HCT116 (cell line): Measurements from ENCODE around the gene SH3BP4. TPM values are rescaled to one million over a fixed set of nuclear protein-coding genes. Genes with fewer than 3 reads are reported as not detected.

Source experiments
- ATAC-seq: fragments of 200-7000 bp; cut with Tn5 transposase; 2 replicates; pipeline ENCODE4 v1.9.1; 2020; ENCODE audit warnings: mild to moderate bottlenecking, moderate library complexity
- BruUV-seq: library from RNA; stranded (reverse); fragments of 400-500 nt; replicated peaks from 2 replicates; lab custom pipeline; 2021; lab: Mats Ljungman, UMichigan
- CTCF ChIA-PET: fragments of 300-600 bp; sonication (Branson Sonifier 250); formaldehyde crosslinking; loops from one replicate; lab custom pipeline; 2021; ENCODE audit warnings: antibody characterized with exemption; lab: Charles Lee
- POLR2A ChIA-PET: fragments of 300-600, 350-600 bp; sonication (Branson Sonifier 250); formaldehyde crosslinking; loops from one replicate; lab custom pipeline; 2021; ENCODE audit warnings: antibody characterized with exemption; lab: Charles Lee
- RAD21 ChIA-PET, 2 experiments: fragments of 300-600 bp; sonication (Branson Sonifier 250); formaldehyde crosslinking; loops; one replicate each; lab custom pipeline; 2023; ENCODE audit warnings: low total read pairs in 2 of 2; ENCODE audit not compliant: uncharacterized antibody in 2 of 2, unreplicated experiment in 2 of 2, low non-redundant PET in 1 of 2; lab: Charles Lee
- DNase-seq: peaks from one replicate; pipeline ENCODE4 v3.0.0-alpha.2; 2010; ENCODE audit warnings: low read depth, low spot score
- H2AFZ ChIP-seq: fragments of 200-600 bp; shearing (Covaris generic), sonication (generic); 2 replicates; pipeline ENCODE4 v1.6.1; 2017; ENCODE audit warnings: low read depth, mixed run types, mixed read lengths, antibody characterized with exemption, low read length; ENCODE audit not compliant: poor library complexity, severe bottlenecking
- H3K27ac ChIP-seq: 2 replicates; pipeline ENCODE4 v1.5.1; 2012; ENCODE audit warnings: low read depth, low read length
- H3K27me3 ChIP-seq: fragments of 200-600 bp; sonication (generic); 2 replicates; pipeline ENCODE4 v1.6.1; 2016; ENCODE audit warnings: mixed run types, low read length, mixed read lengths; ENCODE audit not compliant: insufficient read depth
- H3K36me3 ChIP-seq, 2 experiments: fragments of 200-500 bp in 1 of 2; fragments of 200-600 bp in 1 of 2; sonication (Bioruptor generic) in 1 of 2; sonication (generic) in 1 of 2; 2 replicates each; pipeline versions ENCODE4 v1.5.1 to v1.6.1; 2014 to 2016; ENCODE audit warnings: low read length in 2 of 2, inconsistent platforms in 1 of 2, mixed read lengths in 1 of 2, mixed run types in 1 of 2; ENCODE audit not compliant: insufficient read depth in 2 of 2, control insufficient read depth in 1 of 2
- H3K4me1 ChIP-seq, 2 experiments: fragments of 200-600 bp in 1 of 2; sonication (generic) in 1 of 2; 2 replicates each; pipeline versions ENCODE4 v1.5.1 to v1.6.1; 2012 to 2017; ENCODE audit warnings: low read length in 2 of 2, inconsistent platforms in 1 of 2, mild to moderate bottlenecking in 1 of 2, mixed read lengths in 1 of 2, mixed run types in 1 of 2, moderate library complexity in 1 of 2; ENCODE audit not compliant: insufficient read depth in 2 of 2, control insufficient read depth in 1 of 2
- H3K4me2 ChIP-seq: fragments of 200-600 bp; sonication (generic); 2 replicates; pipeline ENCODE4 v1.6.1; 2017; ENCODE audit warnings: mixed run types, low read length, mixed read lengths
- H3K4me3 ChIP-seq, 2 experiments: fragments of 200-600 bp in 1 of 2; sonication (generic) in 1 of 2; replicated peaks in 1 of 2; 2 replicates each; pipeline ENCODE4 v1.5.1; 2011 to 2016; ENCODE audit warnings: low read length in 2 of 2, control low read depth in 1 of 2, low read depth in 1 of 2, mild to moderate bottlenecking in 1 of 2, mixed read lengths in 1 of 2, mixed run types in 1 of 2
- H3K79me2 ChIP-seq: fragments of 200-600 bp; sonication (generic); 2 replicates; pipeline ENCODE4 v1.6.1; 2017; ENCODE audit warnings: mild to moderate bottlenecking, mixed run types, low read length, moderate library complexity, mixed read lengths; ENCODE audit not compliant: insufficient read depth
- H3K9ac ChIP-seq: fragments of 200-600 bp; sonication (generic); 2 replicates; pipeline ENCODE4 v1.6.1; 2016; ENCODE audit warnings: low read length, mixed read lengths
- H3K9me2 ChIP-seq: fragments of 200-600 bp; sonication (generic), shearing (Covaris generic); 2 replicates; pipeline ENCODE4 v1.6.1; 2017; ENCODE audit warnings: mixed run types, mild to moderate bottlenecking, moderate library complexity; ENCODE audit not compliant: insufficient read depth
- H3K9me3 ChIP-seq, 2 experiments: fragments of 200-500 bp in 1 of 2; fragments of 200-600 bp in 1 of 2; sonication (Bioruptor generic) in 1 of 2; sonication (generic) in 1 of 2; 2 replicates each; pipeline ENCODE4 v1.6.1; 2014 to 2017; ENCODE audit warnings: low read length in 2 of 2, mixed read lengths in 2 of 2, inconsistent platforms in 1 of 2, low read depth in 1 of 2, mild to moderate bottlenecking in 1 of 2, mixed run types in 1 of 2, moderate library complexity in 1 of 2; ENCODE audit not compliant: control insufficient read depth in 1 of 2, insufficient read depth in 1 of 2
- H4K20me1 ChIP-seq: fragments of 200-600 bp; sonication (generic), shearing (Covaris generic); 2 replicates; pipeline ENCODE4 v1.6.1; 2017; ENCODE audit warnings: mixed run types, mild to moderate bottlenecking, moderate library complexity; ENCODE audit not compliant: insufficient read depth
- CEBPB ChIP-seq: IDR thresholded peaks from 2 replicates; pipeline ENCODE4 v1.6.1; 2012; ENCODE audit warnings: low read depth
- EGR1 ChIP-seq: IDR thresholded peaks from 2 replicates; pipeline ENCODE4 v1.6.1; 2012; ENCODE audit warnings: low read depth
- ELF1 ChIP-seq: IDR thresholded peaks from 2 replicates; pipeline ENCODE4 v1.6.1; 2012; ENCODE audit warnings: low read depth, borderline replicate concordance
- FOSL1 ChIP-seq: IDR thresholded peaks from 2 replicates; pipeline ENCODE4 v1.6.1; 2012; ENCODE audit warnings: low read depth
- RAD21 ChIP-seq: IDR thresholded peaks from 2 replicates; pipeline ENCODE4 v1.6.1; 2012; ENCODE audit warnings: low read depth, mild to moderate bottlenecking
- SP1 ChIP-seq: IDR thresholded peaks from 2 replicates; pipeline ENCODE4 v1.6.1; 2012; ENCODE audit warnings: low read depth
- SRF ChIP-seq: IDR thresholded peaks from 2 replicates; pipeline ENCODE4 v1.6.1; 2012; ENCODE audit warnings: low read depth
- TCF7L2 ChIP-seq: IDR thresholded peaks from 2 replicates; pipeline ENCODE4 v1.7.0; 2011; ENCODE audit warnings: borderline replicate concordance, inconsistent platforms; ENCODE audit not compliant: insufficient read depth, insufficient read length; ENCODE audit errors: extremely low read depth
- ZBTB33 ChIP-seq: IDR thresholded peaks from 2 replicates; pipeline ENCODE4 v1.6.1; 2011; ENCODE audit warnings: mild to moderate bottlenecking, low read length, moderate library complexity; ENCODE audit not compliant: insufficient replicate concordance; ENCODE audit errors: extremely low read depth
- ZFX ChIP-seq: fragments of 450-650 bp; IDR thresholded peaks from 2 replicates; pipeline ENCODE4 v1.6.1; 2017
- ZNF274 ChIP-seq: fragments of 200-500 bp; sonication (Bioruptor generic); IDR thresholded peaks from 2 replicates; pipeline ENCODE4 v1.6.1; 2014; ENCODE audit warnings: mild to moderate bottlenecking, low read depth, low read length, inconsistent platforms
- intact Hi-C: fragments of 100-400 bp; cut with micrococcal nuclease; formaldehyde crosslinking; loops from 2 replicates; pipeline ENCODE4 v1.10.0; 2022
- total RNA-seq: library from RNA; stranded (reverse); gene quantifications from one replicate; pipeline ENCODE4 v1.2.1, GENCODE V29; 2021; ENCODE audit not compliant: unreplicated experiment

SH3BP4 gene
- total RNA-seq, 1 experiment from 2014 or later, result 32.9 TPM

- H3K4me1 ChIP-seq, result peaks cover 54 to 67% of the 10 kb centered on the region in 2 experiments
- peak overlapping the region; percentile 30 to 52 for H3K4me3 ChIP-seq
- H2AFZ ChIP-seq, result no peak overlapping the region
- peaks cover 0 to 7% of the 10 kb centered on the region in 2 experiments; a peak in 1 of 4 replicates for H3K9me3 ChIP-seq
- ChIA-PET POLR2A (interaction anchor here (1.8 kb wide), 1 partner anchor 101 kb away, joined by 5 read pairs; no protein-coding TSS in a partner anchor), RAD21 (no interaction called here), CTCF (interaction anchor here (0.6 to 1.4 kb wide), 2 partner anchors 28 to 99 kb away, joined by 3 to 4 read pairs; no protein-coding TSS in a partner anchor)
- ATAC-seq, result peak; percentile 17
- peak overlapping the region; percentile 61 for H3K9ac ChIP-seq
- TF ChIP-seq FOSL1, result no peak
- no peak for TF ChIP-seq SRF
- TF ChIP-seq ZBTB33, result no peak
- no peak for TF ChIP-seq TCF7L2
- no peak for TF ChIP-seq ZFX
- no peak for TF ChIP-seq CEBPB
- no peak for TF ChIP-seq ELF1
- no peak for TF ChIP-seq ZNF274
- TF ChIP-seq SP1, result no peak
- TF ChIP-seq RAD21, result no peak
- no peak for TF ChIP-seq EGR1
- no peak for DNase-seq
- H3K27ac ChIP-seq, result peak overlapping the region; percentile 88
- no peaks in the 10 kb centered on the region for H3K27me3 ChIP-seq
- intact Hi-C loops, result no loop called here
- H3K79me2 ChIP-seq, result peaks cover 74% of the 10 kb centered on the region
- BruUV-seq, result no TSS peak
- H4K20me1 ChIP-seq, result no peaks in the 10 kb centered on the region
- peak overlapping the region; percentile 77 for H3K4me2 ChIP-seq
- H3K36me3 ChIP-seq, result peaks cover 0 to 3% of the 10 kb centered on the region in 2 experiments; a peak in 1 of 4 replicates
- no peaks in the 10 kb centered on the region for H3K9me2 ChIP-seq
Observed at GRCh38 chr2:234980451-234981187, 28.8 kb downstream of the SH3BP4 start.
